GM23338 (cell line): Measurements from ENCODE around the gene CRIP3. TPM values are rescaled to one million over a fixed set of nuclear protein-coding genes. Genes with fewer than 3 reads are reported as not detected.

ENCODE experiments used
- ATAC-seq: fragments of 200-7000 bp; cut with Tn5 transposase; 3 replicates; pipeline ENCODE4 v1.9.1; 2020
- DNase-seq: peaks from one replicate; pipeline ENCODE4 v3.0.0-alpha.2; 2015; ENCODE audit warnings: low spot score
- H2AFZ ChIP-seq: fragments of 200-600 bp; sonication (generic); 2 replicates; pipeline ENCODE4 v1.8.0; 2016; ENCODE audit warnings: antibody characterized with exemption, mild to moderate bottlenecking, moderate library complexity
- H3F3A ChIP-seq: fragments of 200-600 bp; sonication (generic); replicated peaks from 2 replicates; pipeline ENCODE4 v1.8.0; 2017; ENCODE audit warnings: antibody characterized with exemption, mixed run types, low read depth
- H3K27ac ChIP-seq: fragments of 200-600 bp; sonication (generic); 2 replicates; pipeline ENCODE4 v1.6.1; 2016; ENCODE audit warnings: low read depth
- H3K27me3 ChIP-seq: fragments of 200-600 bp; sonication (generic); 2 replicates; pipeline ENCODE4 v1.8.0; 2016; ENCODE audit warnings: mild to moderate bottlenecking, mixed run types, moderate library complexity; ENCODE audit not compliant: insufficient read depth
- H3K36me3 ChIP-seq: fragments of 200-600 bp; sonication (generic); 2 replicates; pipeline ENCODE4 v1.8.0; 2016; ENCODE audit warnings: mild to moderate bottlenecking; ENCODE audit not compliant: insufficient read depth
- H3K4me1 ChIP-seq: fragments of 200-600 bp; sonication (generic); 2 replicates; pipeline ENCODE4 v1.8.0; 2016; ENCODE audit warnings: mild to moderate bottlenecking, moderate library complexity; ENCODE audit not compliant: insufficient read depth
- H3K4me2 ChIP-seq: fragments of 200-600 bp; sonication (generic); 2 replicates; pipeline ENCODE4 v1.7.1; 2017; ENCODE audit warnings: mixed run types
- H3K4me3 ChIP-seq: fragments of 200-600 bp; sonication (generic); 2 replicates; pipeline ENCODE4 v1.6.1; 2016; ENCODE audit warnings: mixed run types
- H3K79me2 ChIP-seq: fragments of 200-600 bp; sonication (generic); replicated peaks from 2 replicates; pipeline ENCODE4 v1.8.0; 2017; ENCODE audit warnings: mild to moderate bottlenecking; ENCODE audit not compliant: insufficient read depth
- H3K9me2 ChIP-seq: fragments of 200-600 bp; sonication (generic); 2 replicates; pipeline ENCODE4 v1.8.0; 2017; ENCODE audit not compliant: insufficient read depth
- H4K20me1 ChIP-seq: fragments of 200-600 bp; sonication (generic); replicated peaks from 2 replicates; pipeline ENCODE4 v1.8.0; 2017; ENCODE audit warnings: mild to moderate bottlenecking; ENCODE audit not compliant: insufficient read depth
- H3K27ac Mint-ChIP-seq: 2 replicates; pipeline ENCODE4 v1.8.0; 2020; ENCODE audit warnings: inconsistent platforms, mild to moderate bottlenecking, moderate library complexity, mixed read lengths
- H3K27me3 Mint-ChIP-seq: 3 replicates; pipeline ENCODE4 v1.8.0; 2022; ENCODE audit warnings: low read depth, mild to moderate bottlenecking, moderate library complexity, mixed read lengths, inconsistent platforms; ENCODE audit not compliant: insufficient read depth, poor library complexity
- H3K36me3 Mint-ChIP-seq: 3 replicates; pipeline ENCODE4 v1.8.0; 2021; ENCODE audit warnings: low read depth, mild to moderate bottlenecking, inconsistent platforms, moderate library complexity, mixed read lengths
- H3K4me1 Mint-ChIP-seq: 3 replicates; pipeline ENCODE4 v1.8.0; 2020; ENCODE audit warnings: mild to moderate bottlenecking, inconsistent platforms, mixed read lengths
- H3K4me3 Mint-ChIP-seq: 3 replicates; pipeline ENCODE4 v1.8.0; 2021; ENCODE audit warnings: moderate library complexity, mild to moderate bottlenecking, inconsistent platforms, mixed read lengths
- H3K9me3 Mint-ChIP-seq: 3 replicates; pipeline ENCODE4 v1.8.0; 2020; ENCODE audit warnings: moderate library complexity, mild to moderate bottlenecking, inconsistent platforms, mixed read lengths
- EZH2 ChIP-seq: fragments of 200-600 bp; sonication (generic); IDR thresholded peaks from one replicate; pipeline ENCODE4 v1.8.0; 2017; ENCODE audit warnings: antibody characterized with exemption, mild to moderate bottlenecking, low read depth; ENCODE audit not compliant: unreplicated experiment
- EZH2phosphoT487 ChIP-seq: fragments of 200-600 bp; sonication (generic); IDR thresholded peaks from one replicate; pipeline ENCODE4 v1.8.1; 2018; ENCODE audit warnings: antibody characterized with exemption; ENCODE audit not compliant: unreplicated experiment
- JUNB ChIP-seq: IDR thresholded peaks from one replicate; pipeline ENCODE4 v1.6.1; 2016; ENCODE audit warnings: antibody characterized with exemption; ENCODE audit not compliant: unreplicated experiment
- ZNF114 ChIP-seq: fragments of 250-450 bp; sonication (Bioruptor Pico); IDR thresholded peaks from 2 replicates; pipeline ENCODE4 v1.5.0; 2020; ENCODE audit warnings: mild to moderate bottlenecking, moderate library complexity
- ZNF331 ChIP-seq: fragments of 250-450 bp; sonication (Bioruptor Pico); IDR thresholded peaks from 2 replicates; pipeline ENCODE4 v1.5.0; 2020; ENCODE audit warnings: low read depth, mild to moderate bottlenecking, moderate library complexity
- polyA plus RNA-seq: library from polyadenylated mRNA; unstranded; fragments of >200 nt; fragmentation: Nextera tagmentation; extraction: Ambion mirVana; gene quantifications from 2 replicates; pipeline ENCODE4 v1.2.1, GENCODE V29; 2016
- total RNA-seq: library from RNA; depleted of rRNA; stranded (reverse); fragments of >200 nt; shearing (Covaris generic); gene quantifications from 2 replicates; pipeline ENCODE4 v1.2.3, GENCODE V29; 2014
- TF ChIP-seq, protein P1 (sequence below), 2 experiments: fragments of 200-600 bp in 1 of 2; sonication (generic) in 1 of 2; conservative IDR thresholded peaks; 2 replicates each; pipeline versions ENCODE4 v1.5.1 to v1.6.1; 2016 to 2017; ENCODE audit warnings: antibody characterized with exemption in 2 of 2, low read depth in 2 of 2, mild to moderate bottlenecking in 2 of 2, moderate library complexity in 1 of 2
- TF ChIP-seq, protein P2 (sequence below): fragments of 250-450 bp; sonication (Bioruptor Pico); IDR thresholded peaks from 2 replicates; pipeline ENCODE4 v1.5.0; 2020; ENCODE audit warnings: mild to moderate bottlenecking, moderate library complexity

Gene CRIP3
- total and polyA plus RNA-seq, 2 experiments from 2014 or later, result 22.0 to 36.0 TPM

GRCh38 chr6:43296780-43297497 lies 11.7 kb downstream of the CRIP3 start:
- H3K27ac ChIP-seq, result no peak overlapping the region
- H3K4me3 ChIP-seq, result no peak overlapping the region
- peaks cover 8% of the 10 kb centered on the region; the same call in 1 of the 2 replicates for H3K9me2 ChIP-seq
- H4K20me1 ChIP-seq, result no peaks in the 10 kb centered on the region
- ATAC-seq (no peak), DNase-seq (no peak)
- H3K27ac Mint-ChIP-seq, result no peak overlapping the region
- H3K27me3 ChIP-seq, result no peaks in the 10 kb centered on the region
- H3K4me1 Mint-ChIP-seq, result peaks cover 4% of the 10 kb centered on the region; the same call in 2 of the 3 replicates
- no peaks in the 10 kb centered on the region for H3F3A ChIP-seq
- peaks cover 6% of the 10 kb centered on the region for H3K27me3 Mint-ChIP-seq
- H3K9me3 Mint-ChIP-seq, result no peaks in the 10 kb centered on the region
- TF ChIP-seq, protein P1, sequence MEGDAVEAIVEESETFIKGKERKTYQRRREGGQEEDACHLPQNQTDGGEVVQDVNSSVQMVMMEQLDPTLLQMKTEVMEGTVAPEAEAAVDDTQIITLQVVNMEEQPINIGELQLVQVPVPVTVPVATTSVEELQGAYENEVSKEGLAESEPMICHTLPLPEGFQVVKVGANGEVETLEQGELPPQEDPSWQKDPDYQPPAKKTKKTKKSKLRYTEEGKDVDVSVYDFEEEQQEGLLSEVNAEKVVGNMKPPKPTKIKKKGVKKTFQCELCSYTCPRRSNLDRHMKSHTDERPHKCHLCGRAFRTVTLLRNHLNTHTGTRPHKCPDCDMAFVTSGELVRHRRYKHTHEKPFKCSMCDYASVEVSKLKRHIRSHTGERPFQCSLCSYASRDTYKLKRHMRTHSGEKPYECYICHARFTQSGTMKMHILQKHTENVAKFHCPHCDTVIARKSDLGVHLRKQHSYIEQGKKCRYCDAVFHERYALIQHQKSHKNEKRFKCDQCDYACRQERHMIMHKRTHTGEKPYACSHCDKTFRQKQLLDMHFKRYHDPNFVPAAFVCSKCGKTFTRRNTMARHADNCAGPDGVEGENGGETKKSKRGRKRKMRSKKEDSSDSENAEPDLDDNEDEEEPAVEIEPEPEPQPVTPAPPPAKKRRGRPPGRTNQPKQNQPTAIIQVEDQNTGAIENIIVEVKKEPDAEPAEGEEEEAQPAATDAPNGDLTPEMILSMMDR (conservative IDR thresholded peaks at IDR 0.05; ENCODE audit: low read depth in 2 of 2), result no peak
- TF ChIP-seq JUNB, result no peak
- TF ChIP-seq ZNF114, result no peak
- no peak for TF ChIP-seq EZH2
- TF ChIP-seq, protein P2, sequence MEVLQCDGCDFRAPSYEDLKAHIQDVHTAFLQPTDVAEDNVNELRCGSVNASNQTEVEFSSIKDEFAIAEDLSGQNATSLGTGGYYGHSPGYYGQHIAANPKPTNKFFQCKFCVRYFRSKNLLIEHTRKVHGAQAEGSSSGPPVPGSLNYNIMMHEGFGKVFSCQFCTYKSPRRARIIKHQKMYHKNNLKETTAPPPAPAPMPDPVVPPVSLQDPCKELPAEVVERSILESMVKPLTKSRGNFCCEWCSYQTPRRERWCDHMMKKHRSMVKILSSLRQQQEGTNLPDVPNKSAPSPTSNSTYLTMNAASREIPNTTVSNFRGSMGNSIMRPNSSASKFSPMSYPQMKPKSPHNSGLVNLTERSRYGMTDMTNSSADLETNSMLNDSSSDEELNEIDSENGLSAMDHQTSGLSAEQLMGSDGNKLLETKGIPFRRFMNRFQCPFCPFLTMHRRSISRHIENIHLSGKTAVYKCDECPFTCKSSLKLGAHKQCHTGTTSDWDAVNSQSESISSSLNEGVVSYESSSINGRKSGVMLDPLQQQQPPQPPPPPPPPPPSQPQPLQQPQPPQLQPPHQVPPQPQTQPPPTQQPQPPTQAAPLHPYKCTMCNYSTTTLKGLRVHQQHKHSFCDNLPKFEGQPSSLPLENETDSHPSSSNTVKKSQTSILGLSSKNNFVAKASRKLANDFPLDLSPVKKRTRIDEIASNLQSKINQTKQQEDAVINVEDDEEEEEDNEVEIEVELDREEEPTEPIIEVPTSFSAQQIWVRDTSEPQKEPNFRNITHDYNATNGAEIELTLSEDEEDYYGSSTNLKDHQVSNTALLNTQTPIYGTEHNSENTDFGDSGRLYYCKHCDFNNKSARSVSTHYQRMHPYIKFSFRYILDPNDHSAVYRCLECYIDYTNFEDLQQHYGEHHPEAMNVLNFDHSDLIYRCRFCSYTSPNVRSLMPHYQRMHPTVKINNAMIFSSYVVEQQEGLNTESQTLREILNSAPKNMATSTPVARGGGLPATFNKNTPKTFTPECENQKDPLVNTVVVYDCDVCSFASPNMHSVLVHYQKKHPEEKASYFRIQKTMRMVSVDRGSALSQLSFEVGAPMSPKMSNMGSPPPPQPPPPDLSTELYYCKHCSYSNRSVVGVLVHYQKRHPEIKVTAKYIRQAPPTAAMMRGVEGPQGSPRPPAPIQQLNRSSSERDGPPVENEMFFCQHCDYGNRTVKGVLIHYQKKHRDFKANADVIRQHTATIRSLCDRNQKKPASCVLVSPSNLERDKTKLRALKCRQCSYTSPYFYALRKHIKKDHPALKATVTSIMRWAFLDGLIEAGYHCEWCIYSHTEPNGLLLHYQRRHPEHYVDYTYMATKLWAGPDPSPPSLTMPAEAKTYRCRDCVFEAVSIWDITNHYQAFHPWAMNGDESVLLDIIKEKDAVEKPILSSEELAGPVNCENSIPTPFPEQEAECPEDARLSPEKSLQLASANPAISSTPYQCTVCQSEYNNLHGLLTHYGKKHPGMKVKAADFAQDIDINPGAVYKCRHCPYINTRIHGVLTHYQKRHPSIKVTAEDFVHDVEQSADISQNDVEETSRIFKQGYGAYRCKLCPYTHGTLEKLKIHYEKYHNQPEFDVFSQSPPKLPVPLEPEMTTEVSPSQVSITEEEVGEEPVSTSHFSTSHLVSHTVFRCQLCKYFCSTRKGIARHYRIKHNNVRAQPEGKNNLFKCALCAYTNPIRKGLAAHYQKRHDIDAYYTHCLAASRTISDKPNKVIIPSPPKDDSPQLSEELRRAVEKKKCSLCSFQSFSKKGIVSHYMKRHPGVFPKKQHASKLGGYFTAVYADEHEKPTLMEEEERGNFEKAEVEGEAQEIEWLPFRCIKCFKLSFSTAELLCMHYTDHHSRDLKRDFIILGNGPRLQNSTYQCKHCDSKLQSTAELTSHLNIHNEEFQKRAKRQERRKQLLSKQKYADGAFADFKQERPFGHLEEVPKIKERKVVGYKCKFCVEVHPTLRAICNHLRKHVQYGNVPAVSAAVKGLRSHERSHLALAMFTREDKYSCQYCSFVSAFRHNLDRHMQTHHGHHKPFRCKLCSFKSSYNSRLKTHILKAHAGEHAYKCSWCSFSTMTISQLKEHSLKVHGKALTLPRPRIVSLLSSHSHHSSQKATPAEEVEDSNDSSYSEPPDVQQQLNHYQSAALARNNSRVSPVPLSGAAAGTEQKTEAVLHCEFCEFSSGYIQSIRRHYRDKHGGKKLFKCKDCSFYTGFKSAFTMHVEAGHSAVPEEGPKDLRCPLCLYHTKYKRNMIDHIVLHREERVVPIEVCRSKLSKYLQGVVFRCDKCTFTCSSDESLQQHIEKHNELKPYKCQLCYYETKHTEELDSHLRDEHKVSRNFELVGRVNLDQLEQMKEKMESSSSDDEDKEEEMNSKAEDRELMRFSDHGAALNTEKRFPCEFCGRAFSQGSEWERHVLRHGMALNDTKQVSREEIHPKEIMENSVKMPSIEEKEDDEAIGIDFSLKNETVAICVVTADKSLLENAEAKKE (CRISPR knock-in tag), result no peak
- TF ChIP-seq EZH2phosphoT487, result no peak
- TF ChIP-seq ZNF331 (CRISPR knock-in tag), result no peak
- H3K4me2 ChIP-seq, result no peak overlapping the region
- H3K36me3 ChIP-seq, result no peaks in the 10 kb centered on the region
- no peak overlapping the region for H2AFZ ChIP-seq
- no peak overlapping the region for H3K4me3 Mint-ChIP-seq
- no peaks in the 10 kb centered on the region for H3K4me1 ChIP-seq
- no peaks in the 10 kb centered on the region for H3K79me2 ChIP-seq
- H3K36me3 Mint-ChIP-seq, result no peaks in the 10 kb centered on the region
